GM12872 (cell line): ENCODE data around the gene GLCCI1.

ENCODE experiments used
- CTCF ChIP-seq: IDR thresholded peaks from 3 replicates; pipeline ENCODE4 v1.5.1; 2011; ENCODE audit warnings: low read depth, mild to moderate bottlenecking, low read length, moderate library complexity; ENCODE audit not compliant: insufficient read depth

The GLCCI1 gene

DNA sequence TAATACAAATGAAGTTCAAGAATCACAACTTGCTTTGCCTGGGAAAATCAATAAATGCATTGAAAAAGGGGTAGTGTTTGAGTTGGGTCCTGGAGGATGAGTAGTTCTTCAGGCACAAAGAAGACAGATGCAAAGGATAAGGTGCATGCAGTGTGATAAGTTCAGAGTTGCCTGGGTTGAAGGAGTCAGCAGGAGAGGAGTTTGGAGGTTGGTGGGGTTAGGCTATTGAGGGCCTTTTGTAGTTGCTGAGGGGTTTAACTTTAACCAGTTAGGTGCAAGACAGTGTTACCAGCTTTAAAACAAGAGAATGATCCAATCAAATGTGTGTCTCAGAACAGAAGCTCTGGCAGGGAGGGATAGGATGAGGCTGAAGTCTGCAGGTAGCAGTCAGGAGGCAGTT lies 44.3 kb upstream of the GLCCI1 start:
- TF ChIP-seq CTCF, result no peak

GRCh38 chr7:7931626-7932025 lies 37.0 kb upstream of the GLCCI1 start:
- no peak for TF ChIP-seq CTCF

- no peak for TF ChIP-seq CTCF
Observed at GRCh38 chr7:7932553-7932952, 36.0 kb upstream of the GLCCI1 start.

DNA sequence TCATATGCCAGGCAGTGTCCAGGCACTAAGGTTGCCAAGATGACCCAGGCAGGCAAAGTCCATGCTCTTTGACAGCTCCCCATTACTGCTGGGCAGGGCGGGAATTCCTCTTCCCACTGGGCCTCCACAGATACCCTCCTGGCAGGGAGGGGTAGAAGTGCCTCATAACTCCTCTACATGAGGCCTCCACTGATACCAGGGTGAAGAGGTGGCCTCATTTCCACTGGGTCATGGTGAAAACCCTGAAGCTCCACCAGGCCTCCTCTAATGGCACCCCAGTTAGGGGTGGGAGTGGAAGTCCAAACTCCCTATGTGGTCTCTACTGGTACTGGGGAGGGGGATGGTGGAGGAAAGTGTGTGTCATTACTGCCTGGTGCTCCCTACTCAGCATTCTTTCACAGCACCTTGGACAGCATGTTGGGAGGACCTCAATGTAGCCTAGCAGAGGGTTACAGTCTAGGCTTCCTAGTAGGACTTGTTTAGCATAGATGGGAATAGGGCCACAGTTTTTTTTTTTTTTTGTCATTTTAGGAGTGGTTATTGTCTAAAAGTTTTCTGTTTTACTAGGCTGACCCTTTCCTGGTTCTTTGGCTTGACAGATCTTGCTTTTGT lies 34.6 kb upstream of the GLCCI1 start:
- TF ChIP-seq CTCF, result no peak

DNA sequence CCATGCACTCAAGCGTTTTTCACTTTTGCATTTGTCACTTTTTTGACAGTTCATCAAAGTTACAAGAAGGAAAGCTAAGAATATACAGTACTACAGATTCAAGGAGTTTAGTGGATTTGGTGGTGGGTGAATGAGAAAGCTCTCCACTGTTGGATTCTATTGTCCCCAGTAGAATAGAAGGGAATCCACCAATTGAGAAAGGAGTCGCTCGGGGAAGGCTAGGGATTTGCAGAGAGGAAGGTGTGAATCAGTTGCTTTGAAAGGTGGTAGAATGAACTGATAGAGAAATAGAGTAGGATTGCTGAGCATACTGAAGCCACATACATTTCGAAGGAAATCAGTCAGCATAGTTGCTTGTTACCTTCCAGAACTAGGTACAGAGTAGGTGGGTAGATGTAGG lies 33.7 kb upstream of the GLCCI1 start:
- TF ChIP-seq CTCF, result no peak

- no peak for TF ChIP-seq CTCF
Observed at GRCh38 chr7:7938471-7938870, 30.1 kb upstream of the GLCCI1 start.

DNA sequence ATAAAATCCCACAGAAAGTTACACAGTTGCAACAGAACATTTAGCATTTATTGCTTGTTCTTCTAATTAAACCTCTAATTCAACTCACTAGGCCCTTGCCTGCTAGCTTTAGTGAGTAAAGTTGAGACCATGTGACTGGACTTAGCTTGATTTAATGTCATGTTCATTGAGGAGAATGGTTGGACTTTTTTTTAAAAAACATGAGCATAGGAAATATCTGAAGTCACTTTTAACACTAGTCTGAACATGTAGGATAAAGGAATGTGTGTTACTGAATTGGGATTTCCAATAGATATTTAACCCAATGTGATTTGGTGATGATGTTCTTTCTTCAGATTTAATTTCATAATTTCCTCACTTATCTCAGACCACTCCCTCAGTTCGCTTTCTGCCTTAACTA lies 24.6 kb upstream of the GLCCI1 start:
- TF ChIP-seq CTCF, result no peak
